ENCODE measurements around the gene SCAANT1. TPM values are rescaled to one million over a fixed set of nuclear protein-coding genes. Genes with fewer than 3 reads are reported as not detected.

Gene SCAANT1
- total and polyA plus RNA-seq, 2 of the 8 experiments (the other 6 are each of a cell fraction or from before 2014, with no cell fraction given): not detected

DNA sequence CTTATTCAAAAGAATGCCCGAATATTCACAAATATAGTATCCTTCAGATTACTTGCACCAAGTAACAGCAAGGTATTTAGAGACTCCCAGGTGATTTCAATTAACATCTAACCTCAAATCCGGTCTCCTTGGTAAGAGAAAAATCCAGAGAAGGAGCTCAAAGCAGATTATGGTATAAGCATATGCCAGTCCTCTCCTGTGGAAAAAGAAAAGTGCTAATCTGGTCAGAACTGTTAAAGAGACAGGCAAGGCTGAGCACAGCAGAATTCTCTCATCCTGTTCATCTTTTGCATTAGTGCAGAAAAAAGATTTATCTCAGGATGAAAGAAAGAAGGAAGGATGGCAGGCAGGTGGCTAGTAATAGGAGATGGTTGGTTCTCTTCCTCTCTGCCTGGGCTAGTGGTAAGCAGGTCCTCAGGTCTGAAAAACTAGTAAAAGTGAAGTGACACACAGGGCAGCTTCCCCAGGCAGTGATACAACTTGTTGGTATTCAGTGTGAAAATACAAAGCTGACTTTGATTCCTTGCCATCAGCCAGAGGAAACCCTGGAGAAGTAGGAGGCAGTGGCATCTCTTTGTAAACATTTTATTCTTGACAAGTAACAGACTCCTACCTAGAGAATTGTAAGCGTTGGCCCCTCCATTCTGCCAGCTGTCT lies 34.3 kb downstream of the SCAANT1 start:
- no peak overlapping the region for H3K14ac ChIP-seq (ENCODE audit: insufficient read length)
- peaks cover 2 to 9% (median 7%) of the 10 kb centered on the region in 4 experiments; a peak in 5 of 7 replicates for H3K4me1 ChIP-seq (replicated peaks in 1 of 4; ENCODE audit: control insufficient read depth in 3 of 4, insufficient read depth in 4 of 4, low read length in 3 of 4)
- no peak overlapping the region for H3K4me2 ChIP-seq (ENCODE audit: insufficient read depth in 1 of 2, low read depth in 2 of 2, low read length in 2 of 2)
- H3K9ac ChIP-seq (replicated peaks in 1 of 4; ENCODE audit: extremely low read depth in 1 of 4, low read depth in 3 of 4, low read length in 3 of 4): no peak overlapping the region
- H3K23me2 ChIP-seq (ENCODE audit: low read depth, low read length): no peaks in the 10 kb centered on the region
- no peak overlapping the region for H2BK5ac ChIP-seq (ENCODE audit: low read depth, low read length)
- H3K9me3 ChIP-seq (ENCODE audit: insufficient read depth in 2 of 2, low read depth in 1 of 2, low read length in 1 of 2): no peaks in the 10 kb centered on the region
- H3K27me3 ChIP-seq (replicated peaks in 1 of 4; ENCODE audit: control insufficient read depth in 3 of 4, extremely low read depth in 1 of 4, insufficient read depth in 3 of 4, low read length in 3 of 4): no peaks in the 10 kb centered on the region
- WGBS, 2 experiments (ENCODE audit: extremely low coverage in 1 of 2, insufficient coverage in 1 of 2, insufficient read length in 1 of 2, insufficient replicate concordance in 2 of 2, low coverage in 1 of 2, low lambda C conversion rate in 2 of 2, missing lambda C conversion rate in 1 of 2): 78% methylated on average over 3 of the region's 3 CpGs; no CpG with 5 or more reads in 1 of the 2 experiments
- ChIA-PET POLR2A (ENCODE audit: partially characterized antibody) (interaction anchor here (1.1 to 1.6 kb wide), 4 partner anchors 10 to 34 kb away, joined by 3 to 6 read pairs (median 5); partner anchors contain the start of gene SCAANT1), CTCF (ENCODE audit: partially characterized antibody) (interaction anchor here (1.1 to 1.4 kb wide), 2 partner anchors 15 to 26 kb away, joined by 4 to 5 read pairs; no protein-coding TSS in a partner anchor)
- no peak overlapping the region for H2BK15ac ChIP-seq (ENCODE audit: low read length)
- no peak overlapping the region for H2BK120ac ChIP-seq (replicated peaks; ENCODE audit: low read depth, low read length)
- no peak overlapping the region for H3K4ac ChIP-seq (replicated peaks; ENCODE audit: insufficient read length, low read depth, low read length)
- H2AFZ ChIP-seq (ENCODE audit: low read length): no peak overlapping the region
- no peak overlapping the region for H3K56ac ChIP-seq (replicated peaks; ENCODE audit: insufficient read length, low read depth, low read length)
- no peak overlapping the region for H4K5ac ChIP-seq (ENCODE audit: insufficient read length, low read depth, low read length)
- no peak overlapping the region for H4K91ac ChIP-seq (replicated peaks; ENCODE audit: insufficient read length, low read length)
- no peak overlapping the region for H3K23ac ChIP-seq (ENCODE audit: insufficient read length)
- no peak overlapping the region for H4K8ac ChIP-seq (ENCODE audit: extremely low read depth, insufficient read depth, low read length)
- H3K36me3 ChIP-seq (ENCODE audit: control insufficient read depth in 2 of 4, insufficient read depth in 4 of 4, low read length in 3 of 4): no peaks in the 10 kb centered on the region
- no peak overlapping the region for H3K4me3 ChIP-seq (ENCODE audit: extremely low read depth in 1 of 4, insufficient read depth in 2 of 4, low read depth in 3 of 4, low read length in 4 of 4)
- DNase-seq (ENCODE audit: low read depth in 1 of 2, low spot score in 2 of 2): no peak
- no peak overlapping the region for H2BK12ac ChIP-seq (ENCODE audit: low read depth, low read length)
- FAIRE-seq: no peak
- H3K18ac ChIP-seq (ENCODE audit: extremely low read depth, low read length): no peak overlapping the region
- H3K79me2 ChIP-seq (ENCODE audit: control insufficient read depth in 1 of 2, insufficient read depth in 2 of 2, low read length in 2 of 2): peaks cover 0 to 53% of the 10 kb centered on the region in 2 experiments; a peak in 3 of 4 replicates
- H2BK20ac ChIP-seq (ENCODE audit: low read length): no peak overlapping the region
- H3K79me1 ChIP-seq (ENCODE audit: low read depth, low read length): no peaks in the 10 kb centered on the region; the same call in none of the 2 replicates
- peaks cover 2 to 3% of the 10 kb centered on the region in 2 experiments for H4K20me1 ChIP-seq (replicated peaks in 1 of 2; ENCODE audit: control insufficient read depth in 1 of 2, insufficient read depth in 2 of 2, low read length in 2 of 2)
- H2AK5ac ChIP-seq (ENCODE audit: low read depth, low read length): no peak overlapping the region
- H3K27ac ChIP-seq (ENCODE audit: low read depth, low read length): no peak overlapping the region
- TF ChIP-seq FOSL1 (IDR thresholded peaks at IDR 0.05; ENCODE audit: insufficient read depth, low read depth, low read length) (no peak), KDM4A (IDR thresholded peaks at IDR 0.05; ENCODE audit: low read depth, low read length, severe bottlenecking) (no peak), EP300 (IDR thresholded peaks at IDR 0.05; ENCODE audit: borderline replicate concordance in 1 of 2, low read depth in 2 of 2, low read length in 2 of 2) (no peak), KDM1A (IDR thresholded peaks at IDR 0.05; ENCODE audit: borderline replicate concordance, low read length) (no peak)
